Gastroesophageal sphincter (tissue), 3 donors: Measurements from ENCODE around the gene NAGLU.
"Not testable (repeated sequence)": the region's sequence is repeated elsewhere in the genome, so short reads cannot be mapped to it uniquely, and the experiment has no call there.

ENCODE experiments used
- CTCF ChIP-seq, 4 experiments: fragments of 200-600 bp in 2 of 4; fragments of 450-650 bp in 2 of 4; sonication (generic) in 1 of 4; IDR thresholded peaks; one replicate each; pipeline ENCODE4 v1.5.1; 2017 to 2019; ENCODE audit warnings: antibody characterized with exemption in 4 of 4, mild to moderate bottlenecking in 2 of 4, moderate library complexity in 2 of 4
- POLR2A ChIP-seq, 2 donors: fragments of 450-650 bp; IDR thresholded peaks; one replicate each; pipeline ENCODE4 v1.6.1; 2017; ENCODE audit warnings: antibody characterized with exemption in 2 of 2, mild to moderate bottlenecking in 2 of 2, moderate library complexity in 1 of 2
- POLR2AphosphoS5 ChIP-seq: sonication (generic); formaldehyde crosslinking; IDR thresholded peaks from one replicate; pipeline ENCODE4 v1.6.1; 2017; ENCODE audit warnings: antibody characterized with exemption

GRCh38 chr17:42552736-42553135, 16.7 kb downstream of the NAGLU start, which contains the start of gene HSD17B1:
- TF ChIP-seq CTCF (IDR thresholded peaks at IDR 0.05); POLR2A (IDR thresholded peaks at IDR 0.05); POLR2AphosphoS5: not testable (repeated sequence)
